GM18520 (cell line): ENCODE results near the gene CNIH4.
"Not testable (repeated sequence)": the region's sequence is repeated elsewhere in the genome, so short reads cannot be mapped to it uniquely, and the experiment has no call there.

Experiments used
- ATAC-seq: cut with Tn5 transposase; IDR thresholded peaks from one replicate; pipeline ENCODE4 v1.9.1; 2021; ENCODE audit not compliant: unreplicated experiment

The CNIH4 gene

DNA sequence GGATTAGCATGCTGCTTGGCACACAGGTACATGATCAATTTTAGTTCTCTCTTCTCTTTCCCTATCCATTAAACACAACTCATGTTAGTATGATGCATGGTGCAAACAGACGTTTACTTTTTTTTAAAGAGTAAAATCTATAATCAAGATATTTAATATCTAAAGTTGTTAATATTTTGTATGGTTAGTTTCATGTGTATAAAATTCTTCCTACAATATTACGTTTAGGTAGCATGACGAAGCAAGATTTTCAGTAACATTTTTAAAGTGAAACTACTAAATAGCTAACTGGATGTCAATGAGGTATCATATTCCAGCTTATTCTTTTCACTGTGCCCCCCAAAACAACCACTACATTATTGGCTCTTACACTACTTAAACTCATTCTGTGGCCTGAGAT lies 36.6 kb downstream of the CNIH4 start:
- no peak for ATAC-seq

DNA sequence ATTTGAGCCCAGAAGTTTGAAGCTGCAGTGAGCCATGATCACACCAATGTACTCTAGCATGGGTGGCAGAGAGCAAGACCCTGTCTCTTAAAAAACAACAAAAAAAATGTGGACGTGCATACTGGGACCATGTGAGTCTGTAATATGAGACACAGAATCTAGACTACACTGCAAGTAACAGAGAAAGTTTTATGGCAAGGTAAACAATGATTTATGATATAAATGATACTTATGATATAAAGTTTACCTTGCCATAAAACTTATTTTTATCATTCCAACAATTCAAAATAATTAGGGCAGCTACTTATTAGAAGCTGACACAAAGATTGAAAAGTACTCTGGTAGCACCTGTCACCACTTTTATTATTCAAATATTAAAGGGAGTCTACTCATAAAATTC lies 43.2 kb downstream of the CNIH4 start:
- ATAC-seq: no peak

GRCh38 chr1:224402472-224403036 lies 45.9 kb downstream of the CNIH4 start:
- ATAC-seq: no peak

- ATAC-seq: no peak
These were observed 48.4 kb downstream of the CNIH4 start for GRCh38 chr1:224404916-224405603.

DNA sequence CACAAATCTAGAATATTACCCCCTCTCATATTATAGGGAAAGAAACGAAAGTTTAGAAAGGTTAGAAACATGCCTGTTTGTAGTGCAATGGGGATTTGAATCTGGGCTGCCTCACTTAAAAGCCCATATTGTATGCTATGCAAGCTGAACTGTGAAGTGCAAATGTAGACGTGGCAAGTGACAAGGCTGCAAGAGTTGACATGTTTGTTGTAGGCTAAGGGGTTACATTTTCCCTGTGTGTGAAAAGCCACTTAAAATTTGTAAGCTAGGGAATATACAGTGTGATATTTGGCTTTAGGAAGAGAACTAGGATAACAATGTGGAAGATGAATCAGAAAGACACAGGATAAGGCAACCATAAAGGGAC lies 48.9 kb downstream of the CNIH4 start:
- ATAC-seq: no peak

- ATAC-seq: no peak
These were observed 49.5 kb downstream of the CNIH4 start for GRCh38 chr1:224406216-224406615.

DNA sequence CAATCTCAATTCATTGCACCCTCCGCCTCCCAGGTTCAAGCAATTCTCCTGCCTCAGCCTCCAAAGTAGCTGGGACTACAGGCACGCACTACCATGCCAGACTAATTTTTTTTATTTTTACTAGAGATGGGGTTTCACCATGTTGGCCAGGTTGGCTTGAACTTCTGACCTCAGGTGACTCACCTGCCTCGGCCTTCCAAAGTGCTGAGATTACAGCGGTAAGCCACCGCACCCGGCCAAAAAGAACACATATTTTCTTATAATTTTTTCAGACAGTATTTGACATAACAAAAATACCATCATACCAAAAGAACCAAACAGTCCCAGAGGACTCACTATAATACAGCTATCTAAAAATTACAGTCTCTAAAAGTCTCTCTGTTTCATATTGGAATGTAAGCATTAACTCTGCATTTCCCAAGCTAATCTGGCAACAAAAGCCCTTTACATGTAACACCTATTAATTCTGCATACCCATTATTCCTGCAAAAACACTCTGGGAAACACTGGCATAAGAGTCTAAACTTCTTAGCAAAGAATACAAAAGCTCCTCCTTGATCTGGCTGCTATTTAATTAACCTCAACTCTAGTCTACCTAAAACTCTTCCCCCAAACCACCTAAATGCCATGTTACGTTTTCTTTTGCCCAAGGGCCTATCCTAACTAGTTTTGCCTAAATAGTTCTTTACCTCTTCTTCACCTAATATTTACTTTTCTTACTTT lies 51.1 kb downstream of the CNIH4 start:
- ATAC-seq: no peak

DNA sequence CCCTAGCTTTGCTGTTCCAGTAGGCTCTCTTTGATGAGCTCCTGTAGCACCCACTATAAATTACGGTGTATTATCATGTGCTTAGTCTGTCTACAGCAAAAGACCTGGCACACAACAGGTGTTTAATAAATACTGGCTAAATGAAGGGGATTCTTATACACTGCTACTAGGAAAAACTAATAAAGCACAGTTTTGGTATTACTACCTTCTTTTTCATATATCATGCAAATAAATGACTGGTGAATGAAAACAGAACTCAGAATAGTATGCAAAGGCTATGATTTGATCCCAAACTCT lies 51.6 kb downstream of the CNIH4 start:
- ATAC-seq: no peak

- ATAC-seq: no peak
These were observed 55.1 kb downstream of the CNIH4 start for GRCh38 chr1:224411766-224412165.

GRCh38 chr1:224420106-224420505 lies 63.4 kb downstream of the CNIH4 start:
- ATAC-seq: no peak

- ATAC-seq: no peak
These were observed 68.7 kb downstream of the CNIH4 start for GRCh38 chr1:224425279-224425884.

- not testable (repeated sequence) for ATAC-seq
These were observed 70.2 kb downstream of the CNIH4 start for GRCh38 chr1:224426869-224427268.

DNA sequence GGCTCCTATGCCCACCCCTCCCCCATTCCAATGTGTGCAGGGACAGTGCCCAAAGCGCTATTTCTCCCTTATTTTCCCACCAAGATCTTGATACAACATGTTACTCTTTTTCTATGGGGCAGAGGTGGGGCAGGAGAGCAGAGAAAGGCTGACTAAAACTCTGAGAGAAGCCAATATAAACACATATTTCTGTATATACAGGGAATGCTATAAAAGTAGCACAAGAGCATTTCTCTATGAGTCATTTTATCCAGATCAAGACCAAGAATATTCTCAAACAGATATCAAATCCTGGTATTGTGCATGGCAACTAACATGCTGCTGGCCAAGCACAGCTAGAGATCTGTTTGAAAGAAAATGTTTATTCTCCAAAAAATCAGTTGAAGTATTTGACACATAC lies 70.7 kb downstream of the CNIH4 start:
- no peak for ATAC-seq

DNA sequence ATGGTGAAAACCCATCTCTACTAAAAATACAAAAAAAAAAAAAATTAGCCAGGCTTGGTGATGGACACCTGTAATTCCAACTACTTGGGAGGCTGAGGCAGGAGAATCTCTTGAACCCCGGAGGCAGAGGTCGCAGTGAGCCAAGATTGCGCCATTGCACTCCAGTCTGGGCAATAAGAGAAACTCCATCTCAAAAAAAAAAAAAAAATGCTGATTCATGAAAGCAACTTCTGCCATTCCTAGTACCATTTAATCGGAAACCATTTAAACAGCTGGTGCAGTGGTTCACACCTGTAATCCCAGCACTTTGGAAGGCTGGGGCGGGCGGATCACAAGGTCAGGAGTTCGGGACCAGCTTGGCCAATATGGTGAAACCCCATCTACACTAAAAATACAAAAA lies 72.0 kb downstream of the CNIH4 start:
- not testable (repeated sequence) for ATAC-seq
